Measurements from ENCODE around the gene CREB3. TPM values are rescaled to one million over a fixed set of nuclear protein-coding genes. Genes with fewer than 3 reads are reported as not detected.
A peak's percentile ranks its signal among the peaks of the same experiment; 100 is the strongest.

The CREB3 gene
- total RNA-seq, 6 donors from 2014 or later = 27.2 to 61.3 (median 33.5) TPM

DNA sequence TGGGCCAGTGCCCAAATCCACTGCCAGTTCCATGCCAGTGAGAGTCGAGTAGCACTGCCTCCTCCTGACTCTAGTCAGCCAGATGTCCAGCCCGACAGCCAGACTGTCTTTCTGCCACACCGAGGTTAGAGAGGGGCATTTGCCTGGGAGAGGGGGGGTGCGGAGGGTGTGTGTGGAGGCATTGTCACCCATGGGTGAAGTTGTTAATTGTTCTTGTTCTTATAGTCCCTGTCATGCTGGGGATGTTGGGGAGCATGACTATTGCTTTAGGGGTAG lies 17.7 kb downstream of the CREB3 start:
- H3K4me3 ChIP-seq = peak overlapping the region in 2 of 4 donors; percentile 87 to 90
- no peaks in the 10 kb centered on the region for H3K27me3 ChIP-seq
- H3K9me3 ChIP-seq = no peaks in the 10 kb centered on the region
- H3K36me3 ChIP-seq = peaks cover 23 to 43% (median 36%) of the 10 kb centered on the region in 4 donors
- H3K27ac ChIP-seq = peak overlapping the region; percentile 90 to 97 (median 94)
- H3K4me1 ChIP-seq = peaks cover 28 to 49% (median 37%) of the 10 kb centered on the region in 4 donors
- no peak for DNase-seq
- WGBS, 2 donors = 66 to 67% methylated on average over 4 of the region's 4 CpGs
- no peak for ATAC-seq (ENCODE audit: low FRiP score in 2 of 2)
- TF ChIP-seq POLR2AphosphoS5 (IDR thresholded peaks at IDR 0.05) = no peak
- no peak for TF ChIP-seq EP300 (IDR thresholded peaks at IDR 0.05)
- TF ChIP-seq POLR2A (IDR thresholded peaks at IDR 0.05) = no peak
- TF ChIP-seq, protein P1, sequence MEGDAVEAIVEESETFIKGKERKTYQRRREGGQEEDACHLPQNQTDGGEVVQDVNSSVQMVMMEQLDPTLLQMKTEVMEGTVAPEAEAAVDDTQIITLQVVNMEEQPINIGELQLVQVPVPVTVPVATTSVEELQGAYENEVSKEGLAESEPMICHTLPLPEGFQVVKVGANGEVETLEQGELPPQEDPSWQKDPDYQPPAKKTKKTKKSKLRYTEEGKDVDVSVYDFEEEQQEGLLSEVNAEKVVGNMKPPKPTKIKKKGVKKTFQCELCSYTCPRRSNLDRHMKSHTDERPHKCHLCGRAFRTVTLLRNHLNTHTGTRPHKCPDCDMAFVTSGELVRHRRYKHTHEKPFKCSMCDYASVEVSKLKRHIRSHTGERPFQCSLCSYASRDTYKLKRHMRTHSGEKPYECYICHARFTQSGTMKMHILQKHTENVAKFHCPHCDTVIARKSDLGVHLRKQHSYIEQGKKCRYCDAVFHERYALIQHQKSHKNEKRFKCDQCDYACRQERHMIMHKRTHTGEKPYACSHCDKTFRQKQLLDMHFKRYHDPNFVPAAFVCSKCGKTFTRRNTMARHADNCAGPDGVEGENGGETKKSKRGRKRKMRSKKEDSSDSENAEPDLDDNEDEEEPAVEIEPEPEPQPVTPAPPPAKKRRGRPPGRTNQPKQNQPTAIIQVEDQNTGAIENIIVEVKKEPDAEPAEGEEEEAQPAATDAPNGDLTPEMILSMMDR (IDR thresholded peaks at IDR 0.05) = no peak

DNA sequence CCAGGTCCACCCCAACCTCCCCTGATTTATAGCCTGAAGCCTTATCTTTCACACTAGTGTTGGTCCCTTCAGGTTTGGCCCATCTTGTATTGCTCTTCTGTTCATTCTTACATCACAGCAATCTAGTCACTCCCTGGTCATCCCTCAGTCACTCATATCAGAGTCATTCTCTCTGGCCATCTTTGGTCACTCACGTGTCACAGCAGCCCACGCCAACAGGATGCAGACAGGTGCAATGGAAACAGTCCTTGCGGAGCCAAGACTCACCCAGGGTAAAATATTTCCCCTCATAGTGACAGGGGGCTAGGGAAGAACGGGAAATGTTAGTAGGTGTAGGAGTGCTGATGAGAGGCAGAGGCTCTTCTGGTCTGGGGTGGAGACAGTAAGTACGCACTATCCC lies 21.0 kb downstream of the CREB3 start:
- Histone ChIP-seq H3K4me1 (peaks cover 26 to 44% (median 33%) of the 10 kb centered on the region in 4 donors), H3K27ac (peak overlapping the region in 1 of 4 donors; percentile 37), H3K27me3 (no peaks in the 10 kb centered on the region), H3K36me3 (peaks cover 23 to 43% (median 36%) of the 10 kb centered on the region in 4 donors), H3K9me3 (no peaks in the 10 kb centered on the region), H3K4me3 (no peak overlapping the region)
- no peak for TF ChIP-seq POLR2AphosphoS5 (IDR thresholded peaks at IDR 0.05)
- TF ChIP-seq POLR2A (IDR thresholded peaks at IDR 0.05) = no peak
- TF ChIP-seq, protein P1 (IDR thresholded peaks at IDR 0.05) = no peak
- no peak for TF ChIP-seq EP300 (IDR thresholded peaks at IDR 0.05)
- ATAC-seq (ENCODE audit: low FRiP score in 2 of 2) (no peak), DNase-seq (no peak)
- WGBS, 2 donors = 88 to 97% methylated on average over 5 of the region's 5 CpGs

DNA sequence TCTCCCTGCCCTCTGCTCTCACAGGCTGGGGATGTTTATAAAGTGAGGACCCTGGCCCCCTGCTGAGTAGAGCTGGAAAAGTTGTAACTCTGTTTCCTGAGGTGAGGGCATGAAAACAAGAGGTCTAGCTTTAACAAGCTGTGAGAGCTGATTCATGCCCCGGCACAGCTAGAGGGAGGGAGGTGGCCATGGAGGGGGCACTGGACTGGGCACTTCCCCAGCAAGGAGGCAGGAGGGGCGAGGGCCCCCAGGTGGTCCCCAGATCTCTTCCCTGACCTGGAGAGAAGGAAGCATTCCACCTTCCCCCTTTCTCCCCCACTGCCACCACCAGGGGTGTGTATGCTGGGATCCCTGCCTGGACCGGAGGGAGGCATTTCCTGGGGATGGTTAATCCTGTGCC lies 21.8 kb downstream of the CREB3 start, which contains the start of gene MSMP:
Gene MSMP (minus strand): TSS at position 13 of the 400 bp plus-strand sequence. CDS start 147 bp downstream, outside the sequence.
- no peak for DNase-seq
- Histone ChIP-seq H3K27ac (peak within 1 kb of the TSS in 1 of 4 donors; percentile 37), H3K9me3 (no peaks in the 10 kb centered on the region), H3K27me3 (no peaks in the 10 kb centered on the region), H3K4me1 (peaks cover 30 to 51% (median 36%) of the 10 kb centered on the region in 4 donors), H3K36me3 (peaks cover 23 to 43% (median 36%) of the 10 kb centered on the region in 4 donors), H3K4me3 (no peak within 1 kb of the TSS)
- WGBS, 2 donors = 44 to 61% methylated on average over 2 to 3 of the region's 3 CpGs
- ATAC-seq (ENCODE audit: low FRiP score in 2 of 2) = no peak
- TF ChIP-seq POLR2A (IDR thresholded peaks at IDR 0.05) (no peak), POLR2AphosphoS5 (IDR thresholded peaks at IDR 0.05) (no peak), EP300 (IDR thresholded peaks at IDR 0.05) (no peak)
- TF ChIP-seq, protein P1 (IDR thresholded peaks at IDR 0.05) = no peak

DNA sequence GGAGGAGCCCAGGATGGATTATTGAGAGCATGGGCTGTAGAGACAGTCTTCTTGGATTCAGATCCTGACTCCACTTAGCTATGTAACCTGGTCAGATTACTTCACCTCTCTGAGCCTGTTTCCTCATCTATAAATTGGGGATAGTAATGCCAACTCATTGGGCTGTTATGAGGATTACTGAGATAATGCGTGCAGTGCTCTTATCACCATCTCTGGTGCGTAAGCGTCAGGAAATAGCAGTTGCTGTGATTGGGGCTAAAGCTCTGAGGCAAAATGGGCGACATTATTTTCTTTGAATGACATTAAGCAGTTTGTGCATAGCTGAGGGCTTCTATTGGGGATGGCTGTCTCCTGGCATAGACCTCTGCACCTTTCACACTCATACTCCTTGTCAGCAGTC lies 22.6 kb downstream of the CREB3 start:
- H3K27me3 ChIP-seq = no peaks in the 10 kb centered on the region
- no peak for TF ChIP-seq POLR2A (IDR thresholded peaks at IDR 0.05)
- no peak for TF ChIP-seq EP300 (IDR thresholded peaks at IDR 0.05)
- TF ChIP-seq, protein P1 (IDR thresholded peaks at IDR 0.05) = no peak
- TF ChIP-seq POLR2AphosphoS5 (IDR thresholded peaks at IDR 0.05) = no peak
- peaks cover 28 to 43% (median 32%) of the 10 kb centered on the region in 4 donors for H3K4me1 ChIP-seq
- peaks cover 23 to 43% (median 36%) of the 10 kb centered on the region in 4 donors for H3K36me3 ChIP-seq
- no peak overlapping the region for H3K4me3 ChIP-seq
- DNase-seq (no peak), ATAC-seq (ENCODE audit: low FRiP score in 2 of 2) (no peak)
- WGBS, 2 donors = 89 to 96% methylated on average over 4 of the region's 4 CpGs
- H3K27ac ChIP-seq = no peak overlapping the region
- no peaks in the 10 kb centered on the region for H3K9me3 ChIP-seq

Measured in upper lobe of left lung (tissue), 6 donors.